ENCODE measurements around the gene VPS45. TPM values are rescaled to one million over a fixed set of nuclear protein-coding genes. Genes with fewer than 3 reads are reported as not detected.

VPS45 gene
- polyA plus RNA-seq, 3 donors = 36.0 to 41.9 (median 36.8) TPM

DNA sequence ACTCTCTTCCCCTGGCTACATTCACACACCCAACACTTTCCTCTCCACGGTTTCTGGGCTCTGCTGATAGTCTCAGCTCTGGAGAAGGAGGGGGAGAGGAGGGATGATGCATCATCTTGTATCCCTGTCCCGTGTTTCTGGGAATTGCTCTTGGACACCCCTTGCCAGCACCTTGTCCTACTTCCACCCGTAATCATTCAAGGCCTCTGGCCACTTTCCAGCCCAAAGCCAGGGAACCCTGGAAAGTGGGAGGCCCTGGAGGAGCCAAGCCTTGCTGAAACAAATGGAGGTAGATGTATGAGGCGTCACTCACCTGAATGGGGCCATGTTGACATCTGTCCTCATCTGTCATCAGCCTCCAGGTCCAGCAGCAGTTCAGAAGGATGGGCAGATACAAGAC lies 86.6 kb downstream of the VPS45 start:
- H3K27ac ChIP-seq (ENCODE audit: low read depth in 1 of 2, low read length in 2 of 2) = peak overlapping the region in 1 of 2 donors; percentile 97
- intact Hi-C loops (cut with micrococcal nuclease) = no loop called here
- H3K9ac ChIP-seq (ENCODE audit: insufficient read depth, low read length, poor library complexity, severe bottlenecking) = no peak overlapping the region
- H3K4me3 ChIP-seq (replicated peaks in 1 of 3; ENCODE audit: low read depth in 2 of 3, low read length in 3 of 3) = peak overlapping the region in 2 of 3 experiments; percentile 4 to 94
- H2AFZ ChIP-seq (ENCODE audit: insufficient read depth, low read depth, low read length, poor library complexity, severe bottlenecking) = no peak overlapping the region
- Mint-ChIP-seq H3K36me3 (peaks cover 80 to 81% of the 10 kb centered on the region in 2 donors), H3K9me3 (peaks cover 0 to 5% (median 2%) of the 10 kb centered on the region in 7 donors), H3K27me3 (ENCODE audit: low read depth in 3 of 3) (peaks cover 0 to 7% (median 5%) of the 10 kb centered on the region in 3 donors), H3K27ac (peak overlapping the region; percentile 58 to 82 (median 66)), H3K4me1 (peaks cover 80% of the 10 kb centered on the region), H3K4me3 (peak overlapping the region in 1 of 2 donors; percentile 87)
- H4K20me1 ChIP-seq (ENCODE audit: insufficient read depth, low read length) = peaks cover 88% of the 10 kb centered on the region
- no peaks in the 10 kb centered on the region for H3K9me3 ChIP-seq (replicated peaks in 1 of 2; ENCODE audit: control insufficient read depth in 1 of 2, insufficient read depth in 1 of 2, low read length in 2 of 2)
- DNase-seq = no peak
- H3K4me2 ChIP-seq (replicated peaks; ENCODE audit: extremely low read depth, low read length, poor library complexity, severe bottlenecking) = peak overlapping the region; percentile 86
- TF ChIP-seq, protein P1, sequence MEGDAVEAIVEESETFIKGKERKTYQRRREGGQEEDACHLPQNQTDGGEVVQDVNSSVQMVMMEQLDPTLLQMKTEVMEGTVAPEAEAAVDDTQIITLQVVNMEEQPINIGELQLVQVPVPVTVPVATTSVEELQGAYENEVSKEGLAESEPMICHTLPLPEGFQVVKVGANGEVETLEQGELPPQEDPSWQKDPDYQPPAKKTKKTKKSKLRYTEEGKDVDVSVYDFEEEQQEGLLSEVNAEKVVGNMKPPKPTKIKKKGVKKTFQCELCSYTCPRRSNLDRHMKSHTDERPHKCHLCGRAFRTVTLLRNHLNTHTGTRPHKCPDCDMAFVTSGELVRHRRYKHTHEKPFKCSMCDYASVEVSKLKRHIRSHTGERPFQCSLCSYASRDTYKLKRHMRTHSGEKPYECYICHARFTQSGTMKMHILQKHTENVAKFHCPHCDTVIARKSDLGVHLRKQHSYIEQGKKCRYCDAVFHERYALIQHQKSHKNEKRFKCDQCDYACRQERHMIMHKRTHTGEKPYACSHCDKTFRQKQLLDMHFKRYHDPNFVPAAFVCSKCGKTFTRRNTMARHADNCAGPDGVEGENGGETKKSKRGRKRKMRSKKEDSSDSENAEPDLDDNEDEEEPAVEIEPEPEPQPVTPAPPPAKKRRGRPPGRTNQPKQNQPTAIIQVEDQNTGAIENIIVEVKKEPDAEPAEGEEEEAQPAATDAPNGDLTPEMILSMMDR (IDR thresholded peaks at IDR 0.05) = no peak
- peaks cover 65 to 73% of the 10 kb centered on the region in 2 donors for H3K36me3 ChIP-seq (replicated peaks in 1 of 2; ENCODE audit: control insufficient read depth in 1 of 2, insufficient read depth in 2 of 2, low read length in 2 of 2)
- peaks cover 97% of the 10 kb centered on the region for H3K79me2 ChIP-seq (ENCODE audit: insufficient read depth, low read length)
- H3K27me3 ChIP-seq (ENCODE audit: control insufficient read depth in 2 of 2, insufficient read depth in 2 of 2, low read length in 2 of 2) = no peaks in the 10 kb centered on the region
- H3K4me1 ChIP-seq (ENCODE audit: control insufficient read depth in 1 of 2, insufficient read depth in 2 of 2, low read length in 2 of 2) = peaks cover 71 to 79% of the 10 kb centered on the region in 2 donors
- 100% methylated on average over 1 of the region's 4 CpGs for WGBS (ENCODE audit: insufficient coverage)

DNA sequence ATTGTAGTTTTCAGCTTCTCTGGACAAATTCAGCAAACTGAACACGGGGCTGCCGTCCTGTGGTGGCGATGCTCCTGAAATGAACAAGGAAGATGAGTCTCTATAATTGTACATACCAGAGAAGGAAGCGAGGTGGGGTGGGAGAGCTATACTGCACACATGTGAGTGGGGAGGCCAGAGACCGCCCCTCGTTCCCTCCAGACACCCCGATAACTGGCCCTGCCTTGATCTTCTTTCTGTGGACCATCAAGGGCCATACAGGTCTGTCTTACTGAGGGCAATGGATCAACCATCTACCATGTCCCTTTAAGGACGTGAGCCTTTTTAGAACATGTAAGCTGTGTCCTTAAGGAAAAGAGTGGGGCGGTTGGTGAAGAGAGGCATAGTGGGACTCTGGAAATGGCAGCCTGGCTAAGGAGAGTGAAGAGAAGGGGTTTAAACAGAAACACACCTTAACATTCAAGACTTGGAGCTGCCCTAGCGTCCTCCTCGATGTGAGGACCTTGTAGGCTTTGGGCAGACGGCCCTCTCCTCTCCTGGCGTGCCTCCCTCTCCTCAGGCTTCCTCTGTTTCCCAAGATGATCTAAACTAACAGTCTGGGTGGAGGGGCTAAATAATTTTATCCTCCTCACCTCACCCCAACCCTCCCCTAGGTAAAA lies 88.0 kb downstream of the VPS45 start:
- TF ChIP-seq, protein P1 (IDR thresholded peaks at IDR 0.05) = no peak
- Histone ChIP-seq H3K9ac (ENCODE audit: insufficient read depth, low read length, poor library complexity, severe bottlenecking) (no peak overlapping the region), H2AFZ (ENCODE audit: insufficient read depth, low read depth, low read length, poor library complexity, severe bottlenecking) (no peak overlapping the region), H3K4me2 (replicated peaks; ENCODE audit: extremely low read depth, low read length, poor library complexity, severe bottlenecking) (no peak overlapping the region), H3K9me3 (replicated peaks in 1 of 2; ENCODE audit: control insufficient read depth in 1 of 2, insufficient read depth in 1 of 2, low read length in 2 of 2) (no peaks in the 10 kb centered on the region), H3K79me2 (ENCODE audit: insufficient read depth, low read length) (peaks cover 85% of the 10 kb centered on the region), H3K27ac (ENCODE audit: low read depth in 1 of 2, low read length in 2 of 2) (peak overlapping the region; percentile 21 to 97), H3K27me3 (ENCODE audit: control insufficient read depth in 2 of 2, insufficient read depth in 2 of 2, low read length in 2 of 2) (no peaks in the 10 kb centered on the region), H4K20me1 (ENCODE audit: insufficient read depth, low read length) (peaks cover 92% of the 10 kb centered on the region), H3K4me3 (replicated peaks in 1 of 3; ENCODE audit: low read depth in 2 of 3, low read length in 3 of 3) (peak overlapping the region in 1 of 3 experiments; percentile 94), H3K4me1 (ENCODE audit: control insufficient read depth in 1 of 2, insufficient read depth in 2 of 2, low read length in 2 of 2) (peaks cover 81 to 90% of the 10 kb centered on the region in 2 donors), H3K36me3 (replicated peaks in 1 of 2; ENCODE audit: control insufficient read depth in 1 of 2, insufficient read depth in 2 of 2, low read length in 2 of 2) (peaks cover 70 to 80% of the 10 kb centered on the region in 2 donors)
- Mint-ChIP-seq H3K4me1 (peaks cover 91% of the 10 kb centered on the region), H3K36me3 (peaks cover 87 to 92% of the 10 kb centered on the region in 2 donors), H3K9me3 (peaks cover 0 to 5% (median 2%) of the 10 kb centered on the region in 7 donors), H3K4me3 (peak overlapping the region in 1 of 2 donors; percentile 47), H3K27ac (peak overlapping the region; percentile 3 to 88 (median 68)), H3K27me3 (ENCODE audit: low read depth in 3 of 3) (peaks cover 0 to 7% (median 3%) of the 10 kb centered on the region in 3 donors)
- no peak for DNase-seq
- WGBS (ENCODE audit: insufficient coverage) = 90% methylated on average over 3 of the region's 13 CpGs
- intact Hi-C loops (cut with micrococcal nuclease) = no loop called here

Data from CD14-positive monocyte (primary cell).